C4-2B (cell line): ENCODE measurements around the gene HNF4A.

Experiments
- H3K27ac ChIP-seq: fragments of 450-650 bp; 2 replicates; pipeline ENCODE4 v1.5.1; 2017
- ZFX ChIP-seq: fragments of 450-650 bp; IDR thresholded peaks from 2 replicates; pipeline ENCODE4 v1.6.1; 2017
- TF ChIP-seq, protein P1 (sequence below): fragments of 450-650 bp; conservative IDR thresholded peaks from 2 replicates; pipeline ENCODE4 v1.5.1; 2017; ENCODE audit warnings: mild to moderate bottlenecking

Gene HNF4A

DNA sequence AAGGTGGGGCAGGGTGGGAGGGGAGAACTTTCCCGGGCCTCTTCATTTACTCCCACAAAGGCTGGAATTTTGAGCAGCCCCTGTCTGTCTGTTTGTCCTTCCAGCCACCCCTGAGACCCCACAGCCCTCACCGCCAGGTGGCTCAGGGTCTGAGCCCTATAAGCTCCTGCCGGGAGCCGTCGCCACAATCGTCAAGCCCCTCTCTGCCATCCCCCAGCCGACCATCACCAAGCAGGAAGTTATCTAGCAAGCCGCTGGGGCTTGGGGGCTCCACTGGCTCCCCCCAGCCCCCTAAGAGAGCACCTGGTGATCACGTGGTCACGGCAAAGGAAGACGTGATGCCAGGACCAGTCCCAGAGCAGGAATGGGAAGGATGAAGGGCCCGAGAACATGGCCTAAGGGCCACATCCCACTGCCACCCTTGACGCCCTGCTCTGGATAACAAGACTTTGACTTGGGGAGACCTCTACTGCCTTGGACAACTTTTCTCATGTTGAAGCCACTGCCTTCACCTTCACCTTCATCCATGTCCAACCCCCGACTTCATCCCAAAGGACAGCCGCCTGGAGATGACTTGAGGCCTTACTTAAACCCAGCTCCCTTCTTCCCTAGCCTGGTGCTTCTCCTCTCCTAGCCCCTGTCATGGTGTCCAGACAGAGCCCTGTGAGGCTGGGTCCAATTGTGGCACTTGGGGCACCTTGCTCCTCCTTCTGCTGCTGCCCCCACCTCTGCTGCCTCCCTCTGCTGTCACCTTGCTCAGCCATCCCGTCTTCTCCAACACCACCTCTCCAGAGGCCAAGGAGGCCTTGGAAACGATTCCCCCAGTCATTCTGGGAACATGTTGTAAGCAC is 74.1 kb downstream of the HNF4A start:
- no peak overlapping the region for H3K27ac ChIP-seq
- TF ChIP-seq, protein P1, sequence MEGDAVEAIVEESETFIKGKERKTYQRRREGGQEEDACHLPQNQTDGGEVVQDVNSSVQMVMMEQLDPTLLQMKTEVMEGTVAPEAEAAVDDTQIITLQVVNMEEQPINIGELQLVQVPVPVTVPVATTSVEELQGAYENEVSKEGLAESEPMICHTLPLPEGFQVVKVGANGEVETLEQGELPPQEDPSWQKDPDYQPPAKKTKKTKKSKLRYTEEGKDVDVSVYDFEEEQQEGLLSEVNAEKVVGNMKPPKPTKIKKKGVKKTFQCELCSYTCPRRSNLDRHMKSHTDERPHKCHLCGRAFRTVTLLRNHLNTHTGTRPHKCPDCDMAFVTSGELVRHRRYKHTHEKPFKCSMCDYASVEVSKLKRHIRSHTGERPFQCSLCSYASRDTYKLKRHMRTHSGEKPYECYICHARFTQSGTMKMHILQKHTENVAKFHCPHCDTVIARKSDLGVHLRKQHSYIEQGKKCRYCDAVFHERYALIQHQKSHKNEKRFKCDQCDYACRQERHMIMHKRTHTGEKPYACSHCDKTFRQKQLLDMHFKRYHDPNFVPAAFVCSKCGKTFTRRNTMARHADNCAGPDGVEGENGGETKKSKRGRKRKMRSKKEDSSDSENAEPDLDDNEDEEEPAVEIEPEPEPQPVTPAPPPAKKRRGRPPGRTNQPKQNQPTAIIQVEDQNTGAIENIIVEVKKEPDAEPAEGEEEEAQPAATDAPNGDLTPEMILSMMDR: no peak
- no peak for TF ChIP-seq ZFX

DNA sequence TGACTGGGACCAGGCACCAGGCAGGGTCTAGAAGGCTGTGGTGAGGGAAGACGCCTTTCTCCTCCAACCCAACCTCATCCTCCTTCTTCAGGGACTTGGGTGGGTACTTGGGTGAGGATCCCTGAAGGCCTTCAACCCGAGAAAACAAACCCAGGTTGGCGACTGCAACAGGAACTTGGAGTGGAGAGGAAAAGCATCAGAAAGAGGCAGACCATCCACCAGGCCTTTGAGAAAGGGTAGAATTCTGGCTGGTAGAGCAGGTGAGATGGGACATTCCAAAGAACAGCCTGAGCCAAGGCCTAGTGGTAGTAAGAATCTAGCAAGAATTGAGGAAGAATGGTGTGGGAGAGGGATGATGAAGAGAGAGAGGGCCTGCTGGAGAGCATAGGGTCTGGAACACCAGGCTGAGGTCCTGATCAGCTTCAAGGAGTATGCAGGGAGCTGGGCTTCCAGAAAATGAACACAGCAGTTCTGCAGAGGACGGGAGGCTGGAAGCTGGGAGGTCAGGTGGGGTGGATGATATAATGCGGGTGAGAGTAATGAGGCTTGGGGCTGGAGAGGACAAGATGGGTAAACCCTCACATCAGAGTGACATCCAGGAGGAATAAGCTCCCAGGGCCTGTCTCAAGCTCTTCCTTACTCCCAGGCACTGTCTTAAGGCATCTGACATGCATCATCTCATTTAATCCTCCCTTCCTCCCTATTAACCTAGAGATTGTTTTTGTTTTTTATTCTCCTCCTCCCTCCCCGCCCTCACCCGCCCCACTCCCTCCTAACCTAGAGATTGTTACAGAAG is 75.0 kb downstream of the HNF4A start:
- no peak overlapping the region for H3K27ac ChIP-seq
- no peak for TF ChIP-seq ZFX
- TF ChIP-seq, protein P1: no peak

DNA sequence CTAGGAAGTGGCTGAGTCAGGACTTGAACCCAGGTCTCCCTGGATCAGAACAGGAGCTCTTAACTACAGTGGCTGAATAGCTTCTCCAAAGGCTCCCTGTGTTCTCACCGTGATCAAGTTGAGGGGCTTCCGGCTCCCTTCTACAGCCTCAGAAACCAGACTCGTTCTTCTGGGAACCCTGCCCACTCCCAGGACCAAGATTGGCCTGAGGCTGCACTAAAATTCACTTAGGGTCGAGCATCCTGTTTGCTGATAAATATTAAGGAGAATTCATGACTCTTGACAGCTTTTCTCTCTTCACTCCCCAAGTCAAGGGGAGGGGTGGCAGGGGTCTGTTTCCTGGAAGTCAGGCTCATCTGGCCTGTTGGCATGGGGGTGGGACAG is 75.6 kb downstream of the HNF4A start:
- H3K27ac ChIP-seq: no peak overlapping the region
- no peak for TF ChIP-seq ZFX
- TF ChIP-seq, protein P1: no peak

DNA sequence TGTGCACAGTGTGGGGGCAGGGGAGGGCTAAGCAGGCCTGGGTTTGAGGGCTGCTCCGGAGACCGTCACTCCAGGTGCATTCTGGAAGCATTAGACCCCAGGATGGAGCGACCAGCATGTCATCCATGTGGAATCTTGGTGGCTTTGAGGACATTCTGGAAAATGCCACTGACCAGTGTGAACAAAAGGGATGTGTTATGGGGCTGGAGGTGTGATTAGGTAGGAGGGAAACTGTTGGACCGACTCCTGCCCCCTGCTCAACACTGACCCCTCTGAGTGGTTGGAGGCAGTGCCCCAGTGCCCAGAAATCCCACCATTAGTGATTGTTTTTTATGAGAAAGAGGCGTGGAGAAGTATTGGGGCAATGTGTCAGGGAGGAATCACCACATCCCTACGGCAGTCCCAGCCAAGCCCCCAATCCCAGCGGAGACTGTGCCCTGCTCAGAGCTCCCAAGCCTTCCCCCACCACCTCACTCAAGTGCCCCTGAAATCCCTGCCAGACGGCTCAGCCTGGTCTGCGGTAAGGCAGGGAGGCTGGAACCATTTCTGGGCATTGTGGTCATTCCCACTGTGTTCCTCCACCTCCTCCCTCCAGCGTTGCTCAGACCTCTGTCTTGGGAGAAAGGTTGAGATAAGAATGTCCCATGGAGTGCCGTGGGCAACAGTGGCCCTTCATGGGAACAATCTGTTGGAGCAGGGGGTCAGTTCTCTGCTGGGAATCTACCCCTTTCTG is 76.2 kb downstream of the HNF4A start:
- H3K27ac ChIP-seq: no peak overlapping the region
- no peak for TF ChIP-seq ZFX
- TF ChIP-seq, protein P1: no peak

DNA sequence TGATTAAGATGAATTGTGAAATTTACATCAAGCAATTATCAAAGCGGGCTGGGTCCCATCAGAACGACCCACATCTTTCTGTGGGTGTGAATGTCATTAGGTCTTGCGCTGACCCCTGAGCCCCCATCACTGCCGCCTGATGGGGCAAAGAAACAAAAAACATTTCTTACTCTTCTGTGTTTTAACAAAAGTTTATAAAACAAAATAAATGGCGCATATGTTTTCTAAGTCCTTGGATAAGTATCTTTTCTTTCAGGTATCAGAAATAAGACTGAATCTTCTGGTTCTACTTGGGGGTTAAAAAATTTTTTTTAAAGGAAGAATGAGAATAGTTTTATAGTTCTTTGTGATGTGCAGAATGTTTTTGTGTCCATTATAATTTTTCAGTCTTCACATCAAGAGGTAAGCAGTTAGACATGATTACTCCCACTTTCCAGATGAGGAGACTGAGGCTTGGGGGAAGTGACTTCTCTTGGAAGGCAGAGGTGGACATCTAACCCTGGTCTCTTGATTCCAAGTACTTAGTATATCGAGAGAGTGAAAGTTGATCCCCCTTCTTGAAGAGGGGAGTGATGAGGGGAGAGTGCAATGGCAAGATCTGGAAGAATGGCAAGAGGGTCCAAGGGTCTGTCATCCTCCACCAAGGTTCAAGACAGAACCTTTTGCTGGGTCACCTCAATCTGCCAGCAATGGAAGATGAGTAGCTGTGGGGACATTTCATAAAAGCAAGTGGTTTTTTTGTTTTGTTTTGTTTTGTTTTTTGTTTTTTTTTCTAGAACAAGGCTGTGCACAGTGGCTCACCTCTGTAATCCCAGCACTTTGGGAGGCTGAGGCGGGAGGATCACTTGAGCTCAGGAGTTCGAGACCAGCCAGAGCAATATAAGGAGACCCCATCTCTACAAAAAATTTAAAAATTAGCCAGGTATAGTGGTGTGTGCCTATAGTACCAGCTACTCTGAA is 77.4 kb downstream of the HNF4A start:
- no peak overlapping the region for H3K27ac ChIP-seq
- TF ChIP-seq, protein P1: no peak
- TF ChIP-seq ZFX: no peak

DNA sequence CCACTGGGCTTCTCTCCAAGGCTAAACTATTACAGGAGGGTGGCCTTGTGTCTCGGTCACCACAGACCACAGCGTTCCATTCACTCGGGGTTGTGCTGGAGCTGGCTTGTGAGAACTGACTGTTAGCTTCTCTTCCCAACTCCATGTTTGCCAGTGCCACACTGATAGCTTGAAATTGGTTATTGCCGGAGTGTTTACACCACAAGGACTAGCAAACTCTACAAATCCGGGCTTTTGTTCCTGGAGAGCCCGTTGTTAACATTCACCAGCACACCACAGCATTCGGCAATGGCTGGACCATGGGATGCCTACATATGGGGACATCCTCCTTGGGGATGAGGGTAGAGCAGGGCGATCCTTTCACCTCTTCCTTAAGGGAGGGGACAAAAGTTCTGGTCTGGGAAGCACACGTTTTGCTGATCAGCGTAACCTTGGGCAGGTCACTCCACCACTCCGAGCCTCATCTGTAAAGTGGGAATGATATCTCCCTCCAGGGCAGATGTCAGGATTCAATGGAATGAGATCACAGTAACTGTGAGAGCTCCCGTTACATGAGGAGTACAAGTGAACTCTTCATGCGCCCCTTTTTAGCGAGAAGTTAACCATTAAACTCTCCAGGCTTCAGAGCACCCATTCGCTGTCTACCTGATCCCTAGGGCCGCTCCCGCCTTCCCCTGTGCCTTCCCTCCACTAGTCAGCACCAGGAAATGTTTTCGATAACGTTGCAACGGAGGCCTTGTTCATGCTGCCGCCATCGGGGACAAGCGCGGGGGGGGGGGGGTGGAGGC is 78.4 kb downstream of the HNF4A start:
- no peak overlapping the region for H3K27ac ChIP-seq
- TF ChIP-seq, protein P1: no peak
- TF ChIP-seq ZFX: no peak
